ENCODE results near the gene ANKHD1.

The ANKHD1 gene

GRCh38 chr5:140488914-140489313 is 87.3 kb downstream of the ANKHD1 start:
- H3K79me2 ChIP-seq (ENCODE audit: low read length) = no peaks in the 10 kb centered on the region
- H3K4me1 ChIP-seq (ENCODE audit: low read length) = no peaks in the 10 kb centered on the region
- no peaks in the 10 kb centered on the region for H3K9me3 ChIP-seq (ENCODE audit: insufficient read depth, low read length)
- H3K4me3 ChIP-seq (ENCODE audit: low read length) = no peak overlapping the region
- H3K27ac ChIP-seq (ENCODE audit: low read length) = no peak overlapping the region
- no peak overlapping the region for H3K4me2 ChIP-seq (ENCODE audit: low read length)
- no peaks in the 10 kb centered on the region for H3K27me3 ChIP-seq (ENCODE audit: low read depth, low read length)
- no peak overlapping the region for H2AFZ ChIP-seq (ENCODE audit: low read depth, low read length)
- no peak for TF ChIP-seq CTCF (IDR thresholded peaks at IDR 0.05; ENCODE audit: low read depth, low read length)
- no peak for TF ChIP-seq EZH2phosphoT487 (IDR thresholded peaks at IDR 0.05; ENCODE audit: low read depth)
- peaks cover 7% of the 10 kb centered on the region for H3K36me3 ChIP-seq (replicated peaks; ENCODE audit: low read depth, low read length)
- no peaks in the 10 kb centered on the region for H4K20me1 ChIP-seq (ENCODE audit: insufficient read depth, low read length)
- no peak overlapping the region for H3K9ac ChIP-seq (ENCODE audit: low read length)

- Histone ChIP-seq H3K9ac (ENCODE audit: low read length) (no peak overlapping the region), H3K9me3 (ENCODE audit: insufficient read depth, low read length) (no peaks in the 10 kb centered on the region), H3K4me2 (ENCODE audit: low read length) (no peak overlapping the region), H3K4me3 (ENCODE audit: low read length) (no peak overlapping the region), H3K4me1 (ENCODE audit: low read length) (no peaks in the 10 kb centered on the region), H2AFZ (ENCODE audit: low read depth, low read length) (no peak overlapping the region), H3K27me3 (ENCODE audit: low read depth, low read length) (no peaks in the 10 kb centered on the region), H3K27ac (ENCODE audit: low read length) (no peak overlapping the region), H3K36me3 (replicated peaks; ENCODE audit: low read depth, low read length) (peaks cover 14% of the 10 kb centered on the region), H4K20me1 (ENCODE audit: insufficient read depth, low read length) (no peaks in the 10 kb centered on the region), H3K79me2 (ENCODE audit: low read length) (no peaks in the 10 kb centered on the region)
- TF ChIP-seq CTCF (IDR thresholded peaks at IDR 0.05; ENCODE audit: low read depth, low read length) = no peak
- no peak for TF ChIP-seq EZH2phosphoT487 (IDR thresholded peaks at IDR 0.05; ENCODE audit: low read depth)
Measured at GRCh38 chr5:140497897-140498296, 96.3 kb downstream of the ANKHD1 start.

GRCh38 chr5:140498591-140498990 is 97.0 kb downstream of the ANKHD1 start:
- TF ChIP-seq CTCF (IDR thresholded peaks at IDR 0.05; ENCODE audit: low read depth, low read length) (no peak), EZH2phosphoT487 (IDR thresholded peaks at IDR 0.05; ENCODE audit: low read depth) (no peak)
- Histone ChIP-seq H3K36me3 (replicated peaks; ENCODE audit: low read depth, low read length) (peaks cover 14% of the 10 kb centered on the region), H4K20me1 (ENCODE audit: insufficient read depth, low read length) (no peaks in the 10 kb centered on the region), H3K4me3 (ENCODE audit: low read length) (no peak overlapping the region), H2AFZ (ENCODE audit: low read depth, low read length) (no peak overlapping the region), H3K27ac (ENCODE audit: low read length) (no peak overlapping the region), H3K9me3 (ENCODE audit: insufficient read depth, low read length) (no peaks in the 10 kb centered on the region), H3K79me2 (ENCODE audit: low read length) (no peaks in the 10 kb centered on the region), H3K9ac (ENCODE audit: low read length) (no peak overlapping the region), H3K4me1 (ENCODE audit: low read length) (no peaks in the 10 kb centered on the region), H3K4me2 (ENCODE audit: low read length) (no peak overlapping the region), H3K27me3 (ENCODE audit: low read depth, low read length) (no peaks in the 10 kb centered on the region)

GRCh38 chr5:140502834-140503233 is 101.2 kb downstream of the ANKHD1 start:
- peaks cover 21% of the 10 kb centered on the region for H3K36me3 ChIP-seq (replicated peaks; ENCODE audit: low read depth, low read length)

More at GRCh38 chr5:140502834-140503233, 101.2 kb downstream of the ANKHD1 start:
- H3K79me2 ChIP-seq (ENCODE audit: low read length) = no peaks in the 10 kb centered on the region
- no peaks in the 10 kb centered on the region for H3K9me3 ChIP-seq (ENCODE audit: insufficient read depth, low read length)
- no peak for TF ChIP-seq CTCF (IDR thresholded peaks at IDR 0.05; ENCODE audit: low read depth, low read length)
- TF ChIP-seq EZH2phosphoT487 (IDR thresholded peaks at IDR 0.05; ENCODE audit: low read depth) = no peak
- no peaks in the 10 kb centered on the region for H4K20me1 ChIP-seq (ENCODE audit: insufficient read depth, low read length)
- no peak overlapping the region for H3K9ac ChIP-seq (ENCODE audit: low read length)
- H3K27ac ChIP-seq (ENCODE audit: low read length) = no peak overlapping the region
- no peaks in the 10 kb centered on the region for H3K4me1 ChIP-seq (ENCODE audit: low read length)
- H3K4me3 ChIP-seq (ENCODE audit: low read length) = no peak overlapping the region
- H2AFZ ChIP-seq (ENCODE audit: low read depth, low read length) = no peak overlapping the region
- no peaks in the 10 kb centered on the region for H3K27me3 ChIP-seq (ENCODE audit: low read depth, low read length)
- H3K4me2 ChIP-seq (ENCODE audit: low read length) = no peak overlapping the region
